Vagina (tissue), 2 donors: ENCODE data around the gene ASPDH.

Experiments used
- POLR2A ChIP-seq, 2 donors: fragments of 450-650 bp; IDR thresholded peaks; one replicate each; pipeline ENCODE4 v1.6.1; 2017; ENCODE audit warnings: antibody characterized with exemption in 2 of 2, mild to moderate bottlenecking in 2 of 2, moderate library complexity in 2 of 2
- TF ChIP-seq, protein P1 (sequence below), 3 experiments: fragments of 450-650 bp in 2 of 3; fragments of 200-600 bp in 1 of 3; sonication (generic) in 1 of 3; IDR thresholded peaks; one replicate each; pipeline ENCODE4 v1.5.1; 2017 to 2019; ENCODE audit warnings: antibody characterized with exemption in 3 of 3, mild to moderate bottlenecking in 2 of 3, moderate library complexity in 2 of 3

DNA sequence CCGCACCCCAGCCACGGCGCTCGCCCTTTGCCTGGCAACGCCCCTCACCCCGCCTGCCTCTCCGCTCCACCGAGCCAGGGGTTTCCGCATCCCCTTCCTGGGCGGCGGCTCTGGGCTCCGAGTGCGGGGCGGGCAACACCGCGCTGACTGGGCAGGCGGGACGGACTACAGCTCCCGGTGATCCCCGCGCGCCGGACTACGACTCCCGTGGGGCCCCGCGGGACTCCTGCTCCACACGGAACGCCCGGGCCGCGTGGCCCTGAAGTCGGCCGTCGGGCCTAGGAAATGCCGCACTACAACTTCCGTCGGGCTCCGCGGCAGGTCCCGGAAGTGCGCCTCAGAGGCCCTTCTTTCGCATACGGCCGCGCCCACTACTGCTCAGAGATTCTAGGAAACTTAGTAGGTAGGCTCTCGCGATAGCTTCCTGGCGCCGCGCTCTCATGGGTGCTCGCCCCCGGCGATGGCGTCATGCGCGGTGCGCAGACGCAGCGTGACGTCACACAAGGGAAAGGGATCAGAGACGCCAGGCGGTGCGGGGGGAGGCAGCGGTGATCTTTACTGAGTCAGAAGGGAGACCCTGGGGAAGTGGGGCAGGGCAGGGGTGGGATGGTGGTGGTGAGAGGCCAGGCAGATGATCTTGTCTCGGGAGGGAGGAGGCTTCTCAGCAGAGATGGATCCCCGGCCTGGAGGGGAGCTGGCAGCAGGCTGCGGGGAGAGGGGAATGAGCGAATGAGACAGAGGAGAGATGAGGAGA is 2.5 kb downstream of the ASPDH start, which contains the start of gene JOSD2:
- TF ChIP-seq, protein P1, sequence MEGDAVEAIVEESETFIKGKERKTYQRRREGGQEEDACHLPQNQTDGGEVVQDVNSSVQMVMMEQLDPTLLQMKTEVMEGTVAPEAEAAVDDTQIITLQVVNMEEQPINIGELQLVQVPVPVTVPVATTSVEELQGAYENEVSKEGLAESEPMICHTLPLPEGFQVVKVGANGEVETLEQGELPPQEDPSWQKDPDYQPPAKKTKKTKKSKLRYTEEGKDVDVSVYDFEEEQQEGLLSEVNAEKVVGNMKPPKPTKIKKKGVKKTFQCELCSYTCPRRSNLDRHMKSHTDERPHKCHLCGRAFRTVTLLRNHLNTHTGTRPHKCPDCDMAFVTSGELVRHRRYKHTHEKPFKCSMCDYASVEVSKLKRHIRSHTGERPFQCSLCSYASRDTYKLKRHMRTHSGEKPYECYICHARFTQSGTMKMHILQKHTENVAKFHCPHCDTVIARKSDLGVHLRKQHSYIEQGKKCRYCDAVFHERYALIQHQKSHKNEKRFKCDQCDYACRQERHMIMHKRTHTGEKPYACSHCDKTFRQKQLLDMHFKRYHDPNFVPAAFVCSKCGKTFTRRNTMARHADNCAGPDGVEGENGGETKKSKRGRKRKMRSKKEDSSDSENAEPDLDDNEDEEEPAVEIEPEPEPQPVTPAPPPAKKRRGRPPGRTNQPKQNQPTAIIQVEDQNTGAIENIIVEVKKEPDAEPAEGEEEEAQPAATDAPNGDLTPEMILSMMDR (IDR thresholded peaks at IDR 0.05) = no peak
- peak in 1 of 2 donors; percentile 38 for TF ChIP-seq POLR2A (IDR thresholded peaks at IDR 0.05)
